ENCODE measurements around the gene TPGS1. TPM values are rescaled to one million over a fixed set of nuclear protein-coding genes. Genes with fewer than 3 reads are reported as not detected.

The TPGS1 gene
- total RNA-seq, 4 donors from 2014 or later: 12.6 to 37.5 (median 29.9) TPM

DNA sequence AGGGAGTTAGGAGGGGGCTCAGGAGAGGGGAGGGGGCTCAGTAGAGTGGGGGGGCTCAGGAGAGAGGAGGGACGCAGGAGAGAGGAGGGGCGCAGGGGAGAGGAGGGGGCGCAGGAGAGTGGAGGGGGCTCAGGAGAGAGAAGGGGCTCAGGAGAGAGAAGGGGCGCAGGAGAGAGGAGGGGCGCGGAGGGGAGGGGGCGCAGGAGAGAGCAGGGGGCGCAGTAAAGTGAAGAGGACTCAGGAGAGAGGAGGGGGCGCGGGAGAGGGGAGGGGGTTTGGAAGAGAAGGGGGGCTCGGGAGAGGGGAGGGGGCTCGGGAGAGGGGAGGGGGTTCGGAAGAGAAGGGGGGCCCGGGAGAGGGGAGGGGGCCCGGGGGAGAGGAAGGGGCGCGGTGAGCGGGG, 10.3 kb upstream of the TPGS1 start:
- TF ChIP-seq POLR2A (IDR thresholded peaks at IDR 0.05): no peak
- TF ChIP-seq, protein P1, sequence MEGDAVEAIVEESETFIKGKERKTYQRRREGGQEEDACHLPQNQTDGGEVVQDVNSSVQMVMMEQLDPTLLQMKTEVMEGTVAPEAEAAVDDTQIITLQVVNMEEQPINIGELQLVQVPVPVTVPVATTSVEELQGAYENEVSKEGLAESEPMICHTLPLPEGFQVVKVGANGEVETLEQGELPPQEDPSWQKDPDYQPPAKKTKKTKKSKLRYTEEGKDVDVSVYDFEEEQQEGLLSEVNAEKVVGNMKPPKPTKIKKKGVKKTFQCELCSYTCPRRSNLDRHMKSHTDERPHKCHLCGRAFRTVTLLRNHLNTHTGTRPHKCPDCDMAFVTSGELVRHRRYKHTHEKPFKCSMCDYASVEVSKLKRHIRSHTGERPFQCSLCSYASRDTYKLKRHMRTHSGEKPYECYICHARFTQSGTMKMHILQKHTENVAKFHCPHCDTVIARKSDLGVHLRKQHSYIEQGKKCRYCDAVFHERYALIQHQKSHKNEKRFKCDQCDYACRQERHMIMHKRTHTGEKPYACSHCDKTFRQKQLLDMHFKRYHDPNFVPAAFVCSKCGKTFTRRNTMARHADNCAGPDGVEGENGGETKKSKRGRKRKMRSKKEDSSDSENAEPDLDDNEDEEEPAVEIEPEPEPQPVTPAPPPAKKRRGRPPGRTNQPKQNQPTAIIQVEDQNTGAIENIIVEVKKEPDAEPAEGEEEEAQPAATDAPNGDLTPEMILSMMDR (IDR thresholded peaks at IDR 0.05): no peak

DNA sequence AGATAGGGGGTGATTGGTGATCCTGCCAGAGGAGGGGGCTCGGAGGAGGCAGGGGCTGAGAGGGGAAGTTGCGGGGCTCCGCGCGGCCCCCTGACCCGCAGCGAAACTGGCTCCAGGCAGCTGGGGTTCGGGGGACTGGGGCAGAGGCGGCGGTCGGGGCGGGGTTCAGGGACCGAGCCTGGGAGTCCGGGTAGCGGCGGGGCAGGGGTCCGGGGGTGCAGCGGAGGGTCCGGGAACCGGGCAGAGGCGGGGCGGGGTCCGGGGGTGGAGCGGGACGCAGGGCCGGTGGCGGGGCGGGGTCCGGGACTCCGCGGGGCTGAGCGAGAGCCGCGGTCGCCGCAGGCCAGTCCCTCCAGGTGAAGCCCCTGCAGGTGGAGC, 9.8 kb upstream of the TPGS1 start:
- H3K27me3 ChIP-seq: peaks cover 12 to 25% of the 10 kb centered on the region in 2 donors
- H3K4me1 ChIP-seq: no peaks in the 10 kb centered on the region
- TF ChIP-seq, protein P1 (IDR thresholded peaks at IDR 0.05): no peak
- TF ChIP-seq POLR2A (IDR thresholded peaks at IDR 0.05): no peak
- no peaks in the 10 kb centered on the region for H3K9me3 ChIP-seq
- no peak for DNase-seq
- H3K36me3 ChIP-seq: no peaks in the 10 kb centered on the region
- no peak overlapping the region for H3K27ac ChIP-seq
- intact Hi-C loops (cut with DNase I; ENCODE audit: low total_unique reads): no loop called here
- no peak overlapping the region for H3K4me3 ChIP-seq

More for the DNA sequence above, 10.3 kb upstream of the TPGS1 start:
- DNase-seq: no peak
- intact Hi-C loops (cut with DNase I; ENCODE audit: low total_unique reads): no loop called here
- no peaks in the 10 kb centered on the region for H3K4me1 ChIP-seq
- H3K9me3 ChIP-seq: no peaks in the 10 kb centered on the region
- H3K36me3 ChIP-seq: no peaks in the 10 kb centered on the region
- H3K27ac ChIP-seq: no peak overlapping the region
- no peak overlapping the region for H3K4me3 ChIP-seq
- peaks cover 12 to 25% of the 10 kb centered on the region in 2 donors for H3K27me3 ChIP-seq

DNA sequence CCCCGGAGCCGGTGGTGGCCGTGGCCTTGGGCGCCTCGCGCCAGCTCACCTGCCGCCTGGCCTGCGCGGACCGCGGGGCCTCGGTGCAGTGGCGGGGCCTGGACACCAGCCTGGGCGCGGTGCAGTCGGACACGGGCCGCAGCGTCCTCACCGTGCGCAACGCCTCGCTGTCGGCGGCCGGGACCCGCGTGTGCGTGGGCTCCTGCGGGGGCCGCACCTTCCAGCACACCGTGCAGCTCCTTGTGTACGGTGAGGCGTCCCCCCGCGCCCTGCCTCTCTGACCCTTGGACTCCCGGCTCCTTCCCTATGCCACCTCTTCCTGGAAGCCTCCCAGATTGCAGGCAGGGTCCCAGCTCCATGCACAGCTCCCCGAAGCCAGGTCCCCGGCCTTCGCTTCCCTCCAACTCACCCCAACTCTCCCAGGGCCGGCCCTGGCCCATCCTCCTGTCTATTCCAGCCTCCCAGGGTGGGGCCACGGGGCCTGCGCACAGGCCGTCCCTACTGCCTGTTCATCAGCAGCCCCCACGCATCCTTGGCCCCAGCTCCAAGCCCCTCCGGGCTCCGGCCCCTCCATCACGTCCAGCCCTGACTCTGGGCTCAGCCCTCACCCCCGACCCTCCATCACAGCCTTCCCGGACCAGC, 9.3 kb upstream of the TPGS1 start:
- TF ChIP-seq POLR2A (IDR thresholded peaks at IDR 0.05): no peak
- TF ChIP-seq, protein P1 (IDR thresholded peaks at IDR 0.05): no peak
- Histone ChIP-seq H3K27ac (no peak overlapping the region), H3K27me3 (peaks cover 12 to 25% of the 10 kb centered on the region in 2 donors), H3K36me3 (no peaks in the 10 kb centered on the region), H3K9me3 (no peaks in the 10 kb centered on the region), H3K4me1 (no peaks in the 10 kb centered on the region), H3K4me3 (no peak overlapping the region)
- DNase-seq: no peak
- intact Hi-C loops (cut with DNase I; ENCODE audit: low total_unique reads): no loop called here

DNA sequence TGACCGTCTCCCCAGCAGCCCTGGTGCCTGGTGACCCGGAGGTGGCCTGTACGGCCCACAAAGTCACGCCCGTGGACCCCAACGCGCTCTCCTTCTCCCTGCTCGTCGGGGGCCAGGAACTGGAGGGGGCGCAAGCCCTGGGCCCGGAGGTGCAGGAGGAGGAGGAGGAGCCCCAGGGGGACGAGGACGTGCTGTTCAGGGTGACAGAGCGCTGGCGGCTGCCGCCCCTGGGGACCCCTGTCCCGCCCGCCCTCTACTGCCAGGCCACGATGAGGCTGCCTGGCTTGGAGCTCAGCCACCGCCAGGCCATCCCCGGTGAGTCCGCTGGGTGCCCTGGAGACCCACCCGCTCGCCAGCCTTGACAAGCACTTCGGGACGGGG, 8.8 kb upstream of the TPGS1 start:
- Histone ChIP-seq H3K27me3 (peaks cover 12 to 25% of the 10 kb centered on the region in 2 donors), H3K4me3 (no peak overlapping the region), H3K27ac (no peak overlapping the region), H3K9me3 (no peaks in the 10 kb centered on the region), H3K4me1 (no peaks in the 10 kb centered on the region), H3K36me3 (no peaks in the 10 kb centered on the region)
- no peak for DNase-seq
- intact Hi-C loops (cut with DNase I; ENCODE audit: low total_unique reads): no loop called here
- TF ChIP-seq POLR2A (IDR thresholded peaks at IDR 0.05): no peak
- TF ChIP-seq, protein P1 (IDR thresholded peaks at IDR 0.05): no peak

DNA sequence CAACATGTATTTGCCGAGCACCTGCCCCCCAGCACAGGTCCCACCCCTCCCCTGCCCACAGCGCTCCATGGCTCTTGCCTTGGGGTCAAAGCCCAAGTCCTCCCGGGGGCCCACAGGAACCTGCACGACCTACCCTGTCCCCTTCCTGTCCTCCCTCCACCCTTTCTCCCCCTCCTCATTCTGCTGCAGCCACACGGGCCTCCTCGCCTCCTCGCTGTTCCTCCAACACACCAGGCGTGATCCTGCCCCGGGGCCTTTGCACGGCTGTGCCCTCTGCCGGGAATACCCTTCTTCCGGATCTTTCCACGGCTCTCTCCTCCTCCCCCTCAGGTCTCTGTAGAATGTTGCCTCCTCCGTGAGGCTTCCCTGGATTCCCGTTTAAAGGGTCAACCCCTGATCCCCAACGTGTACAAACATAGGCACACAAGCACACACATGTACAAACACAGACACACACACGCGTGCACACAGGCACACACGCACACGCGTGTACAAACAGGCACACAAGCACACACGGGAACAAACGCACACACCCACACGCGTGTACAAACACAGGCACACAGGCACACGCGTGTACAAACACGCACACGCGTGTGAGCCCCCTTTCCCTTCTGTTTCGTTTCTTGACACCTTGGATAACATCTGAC, 8.2 kb upstream of the TPGS1 start:
- no peak overlapping the region for H3K27ac ChIP-seq
- no peak overlapping the region for H3K4me3 ChIP-seq
- no peak for DNase-seq
- H3K9me3 ChIP-seq: no peaks in the 10 kb centered on the region
- intact Hi-C loops (cut with DNase I; ENCODE audit: low total_unique reads): no loop called here
- peaks cover 12 to 25% of the 10 kb centered on the region in 2 donors for H3K27me3 ChIP-seq
- no peaks in the 10 kb centered on the region for H3K36me3 ChIP-seq
- TF ChIP-seq, protein P1 (IDR thresholded peaks at IDR 0.05): no peak
- TF ChIP-seq POLR2A (IDR thresholded peaks at IDR 0.05): no peak
- no peaks in the 10 kb centered on the region for H3K4me1 ChIP-seq
